ENCODE results near the gene PARP3. TPM values are rescaled to one million over a fixed set of nuclear protein-coding genes. Genes with fewer than 3 reads are reported as not detected.
"Not testable (repeated sequence)": the region's sequence is repeated elsewhere in the genome, so short reads cannot be mapped to it uniquely, and the experiment has no call there.

Gene PARP3
- polyA plus RNA-seq, 2 donors, result 8.2 to 11.8 TPM

DNA sequence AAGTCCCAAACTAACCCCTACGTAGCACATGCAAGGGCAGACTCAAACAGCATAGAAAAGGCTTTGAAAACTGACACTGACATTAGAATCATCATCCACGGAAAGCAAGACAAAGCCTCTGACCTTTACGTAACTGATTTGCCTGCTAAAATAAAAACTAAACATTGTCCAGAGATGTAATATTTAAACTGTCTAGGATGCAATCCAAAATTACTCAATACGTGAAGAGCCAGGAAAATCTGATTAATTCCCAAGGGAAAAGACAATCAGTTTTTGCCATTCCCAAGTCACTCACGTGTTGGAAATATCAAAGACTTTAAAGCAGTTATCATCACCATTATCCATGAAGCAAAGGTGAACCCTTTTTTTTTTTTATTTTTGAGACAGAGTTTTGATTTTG lies 25.7 kb upstream of the PARP3 start:
- Histone ChIP-seq H3K4me1 (ENCODE audit: control insufficient read depth in 2 of 2, insufficient read depth in 2 of 2, low read length in 1 of 2) (no peaks in the 10 kb centered on the region), H3K27ac (ENCODE audit: low read depth in 2 of 2, low read length in 1 of 2) (no peak overlapping the region), H3K4me3 (ENCODE audit: low read depth in 1 of 2, low read length in 2 of 2) (no peak overlapping the region), H3K27me3 (ENCODE audit: control insufficient read depth in 1 of 2, insufficient read depth in 2 of 2, low read length in 2 of 2) (no peaks in the 10 kb centered on the region), H3K9me3 (ENCODE audit: control insufficient read depth in 2 of 2, insufficient read depth in 1 of 2, low read depth in 1 of 2, low read length in 1 of 2) (no peaks in the 10 kb centered on the region), H3K36me3 (ENCODE audit: control insufficient read depth in 2 of 2, insufficient read depth in 2 of 2, low read length in 1 of 2) (no peaks in the 10 kb centered on the region)
- WGBS, 2 donors, result 50 to 53% methylated on average over 5 of the region's 5 CpGs

- Histone ChIP-seq H3K27ac (ENCODE audit: low read depth in 2 of 2, low read length in 1 of 2) (no peak overlapping the region), H3K36me3 (ENCODE audit: control insufficient read depth in 2 of 2, insufficient read depth in 2 of 2, low read length in 1 of 2) (no peaks in the 10 kb centered on the region), H3K27me3 (ENCODE audit: control insufficient read depth in 1 of 2, insufficient read depth in 2 of 2, low read length in 2 of 2) (no peaks in the 10 kb centered on the region), H3K4me3 (ENCODE audit: low read depth in 1 of 2, low read length in 2 of 2) (no peak overlapping the region), H3K4me1 (ENCODE audit: control insufficient read depth in 2 of 2, insufficient read depth in 2 of 2, low read length in 1 of 2) (no peaks in the 10 kb centered on the region), H3K9me3 (ENCODE audit: control insufficient read depth in 2 of 2, insufficient read depth in 1 of 2, low read depth in 1 of 2, low read length in 1 of 2) (no peaks in the 10 kb centered on the region)
- WGBS, 2 donors, result 72 to 77% methylated on average over 11 of the region's 11 CpGs
Measured at GRCh38 chr3:51921081-51921578, 21.0 kb upstream of the PARP3 start.

DNA sequence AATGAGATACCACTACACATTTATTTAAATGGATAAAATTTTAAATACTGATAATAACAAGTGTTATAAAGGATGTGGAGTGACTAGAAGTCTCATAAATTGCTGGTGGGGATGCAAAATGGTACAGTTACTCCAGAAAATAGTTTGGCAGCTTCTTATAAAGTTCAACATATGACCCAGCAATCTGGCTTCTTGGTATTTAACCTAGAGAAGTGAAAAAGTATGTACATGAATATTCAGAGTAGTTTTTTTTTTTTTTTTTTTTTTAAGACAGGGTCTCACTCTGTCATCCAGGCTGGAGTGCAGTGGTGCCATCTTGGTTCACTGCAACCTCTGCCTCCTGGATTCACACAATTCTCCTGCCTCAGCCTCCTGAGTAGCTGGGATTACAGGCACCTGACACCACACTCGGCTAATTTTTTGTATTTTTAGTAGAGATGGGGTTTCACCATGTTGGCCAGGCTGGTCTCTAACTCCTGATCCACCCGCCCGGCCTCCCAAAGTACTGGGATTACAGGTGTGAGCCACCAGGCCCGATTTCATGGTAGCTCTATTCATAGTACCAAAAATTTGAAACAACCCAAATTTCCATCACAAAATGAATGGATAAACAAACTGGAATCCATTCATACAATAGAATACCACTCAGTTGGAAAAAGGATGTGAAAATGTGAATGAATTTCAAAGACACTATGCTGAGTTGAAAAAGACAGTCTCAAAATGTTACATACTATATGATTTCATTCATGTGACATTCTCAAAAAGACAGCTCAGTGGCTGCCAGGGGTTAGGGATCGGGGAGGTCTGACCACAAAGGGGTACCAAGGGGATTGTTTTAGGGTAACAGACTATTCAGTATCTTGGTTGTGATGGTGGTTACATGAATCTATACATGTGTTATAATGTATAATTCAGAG lies 14.8 kb upstream of the PARP3 start:
- Histone ChIP-seq H3K27me3 (ENCODE audit: control insufficient read depth in 1 of 2, insufficient read depth in 2 of 2, low read length in 2 of 2) (no peaks in the 10 kb centered on the region), H3K9me3 (ENCODE audit: control insufficient read depth in 2 of 2, insufficient read depth in 1 of 2, low read depth in 1 of 2, low read length in 1 of 2) (no peaks in the 10 kb centered on the region), H3K4me1 (ENCODE audit: control insufficient read depth in 2 of 2, insufficient read depth in 2 of 2, low read length in 1 of 2) (no peaks in the 10 kb centered on the region), H3K36me3 (ENCODE audit: control insufficient read depth in 2 of 2, insufficient read depth in 2 of 2, low read length in 1 of 2) (no peaks in the 10 kb centered on the region), H3K27ac (ENCODE audit: low read depth in 2 of 2, low read length in 1 of 2) (no peak overlapping the region), H3K4me3 (ENCODE audit: low read depth in 1 of 2, low read length in 2 of 2) (no peak overlapping the region)
- 94 to 98% methylated on average over 5 of the region's 5 CpGs for WGBS, 2 donors

DNA sequence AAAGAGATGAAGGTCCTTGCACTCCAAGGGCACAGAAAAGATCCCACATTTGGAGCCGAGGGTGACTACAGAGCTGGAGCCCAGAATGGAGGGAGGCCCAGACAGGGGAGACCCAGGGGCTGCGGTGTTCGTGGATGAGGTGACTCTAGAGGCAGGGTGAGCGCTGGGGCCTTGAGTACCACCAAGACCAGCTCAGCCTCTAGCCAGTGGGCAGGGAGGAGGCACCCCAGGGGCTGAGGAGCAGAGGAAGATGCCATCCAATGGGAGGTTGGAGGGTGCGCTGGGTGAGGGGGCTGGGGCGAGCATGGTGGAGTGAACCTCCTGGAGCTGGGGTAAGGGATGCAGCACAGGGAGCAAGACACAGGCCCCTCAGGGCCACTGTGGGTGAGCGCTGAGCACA lies 13.7 kb upstream of the PARP3 start:
- peaks cover 0 to 6% of the 10 kb centered on the region in 2 donors for H3K36me3 ChIP-seq (ENCODE audit: control insufficient read depth in 2 of 2, insufficient read depth in 2 of 2, low read length in 1 of 2)
- whole genome bisulfite sequencing, 2 donors, result 95 to 96% methylated on average over 7 of the region's 7 CpGs

DNA sequence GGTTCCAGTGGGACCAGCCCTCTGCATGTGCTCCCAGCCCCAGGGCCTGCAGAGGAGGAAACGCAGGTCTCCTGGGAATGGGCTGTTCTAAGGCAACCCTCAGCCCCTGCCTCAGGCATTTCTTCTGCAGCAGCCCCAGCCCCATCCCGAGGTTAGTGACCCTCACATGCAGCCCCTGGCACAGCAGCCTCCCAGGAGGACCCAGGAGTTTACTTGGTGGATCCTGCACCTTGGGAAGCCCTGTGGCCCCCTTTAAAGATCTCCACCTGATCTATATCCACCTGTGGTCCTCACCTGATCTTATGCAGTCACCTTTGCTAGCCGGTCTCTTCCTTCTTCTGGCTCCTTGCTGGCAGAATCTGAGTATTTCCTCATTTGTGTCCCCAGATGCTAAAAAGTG lies 13.2 kb upstream of the PARP3 start:
- H3K4me3 ChIP-seq (ENCODE audit: low read depth in 1 of 2, low read length in 2 of 2); H3K27ac ChIP-seq (ENCODE audit: low read depth in 2 of 2, low read length in 1 of 2); H3K9me3 ChIP-seq (ENCODE audit: control insufficient read depth in 2 of 2, insufficient read depth in 1 of 2, low read depth in 1 of 2, low read length in 1 of 2); H3K4me1 ChIP-seq (ENCODE audit: control insufficient read depth in 2 of 2, insufficient read depth in 2 of 2, low read length in 1 of 2); H3K27me3 ChIP-seq (ENCODE audit: control insufficient read depth in 1 of 2, insufficient read depth in 2 of 2, low read length in 2 of 2): not testable (repeated sequence)
- H3K36me3 ChIP-seq (ENCODE audit: control insufficient read depth in 2 of 2, insufficient read depth in 2 of 2, low read length in 1 of 2), result peaks cover 4 to 12% of the 10 kb centered on the region in 2 donors
- WGBS, 2 donors, result 80 to 81% methylated on average over 3 of the region's 3 CpGs

More for the DNA sequence above, 13.7 kb upstream of the PARP3 start:
- H3K4me1 ChIP-seq (ENCODE audit: control insufficient read depth in 2 of 2, insufficient read depth in 2 of 2, low read length in 1 of 2), result no peaks in the 10 kb centered on the region
- no peak overlapping the region for H3K4me3 ChIP-seq (ENCODE audit: low read depth in 1 of 2, low read length in 2 of 2)
- H3K9me3 ChIP-seq (ENCODE audit: control insufficient read depth in 2 of 2, insufficient read depth in 1 of 2, low read depth in 1 of 2, low read length in 1 of 2), result no peaks in the 10 kb centered on the region
- no peaks in the 10 kb centered on the region for H3K27me3 ChIP-seq (ENCODE audit: control insufficient read depth in 1 of 2, insufficient read depth in 2 of 2, low read length in 2 of 2)
- H3K27ac ChIP-seq (ENCODE audit: low read depth in 2 of 2, low read length in 1 of 2), result no peak overlapping the region

- H3K27ac ChIP-seq (ENCODE audit: low read depth in 2 of 2, low read length in 1 of 2), result no peak overlapping the region
- peaks cover 5 to 17% of the 10 kb centered on the region in 2 donors for H3K36me3 ChIP-seq (ENCODE audit: control insufficient read depth in 2 of 2, insufficient read depth in 2 of 2, low read length in 1 of 2)
- no peaks in the 10 kb centered on the region for H3K27me3 ChIP-seq (ENCODE audit: control insufficient read depth in 1 of 2, insufficient read depth in 2 of 2, low read length in 2 of 2)
- H3K4me1 ChIP-seq (ENCODE audit: control insufficient read depth in 2 of 2, insufficient read depth in 2 of 2, low read length in 1 of 2), result no peaks in the 10 kb centered on the region
- WGBS, 2 donors, result 73 to 77% methylated on average over 5 of the region's 5 CpGs
- no peaks in the 10 kb centered on the region for H3K9me3 ChIP-seq (ENCODE audit: control insufficient read depth in 2 of 2, insufficient read depth in 1 of 2, low read depth in 1 of 2, low read length in 1 of 2)
- no peak overlapping the region for H3K4me3 ChIP-seq (ENCODE audit: low read depth in 1 of 2, low read length in 2 of 2)
Measured at GRCh38 chr3:51929420-51930003, 12.7 kb upstream of the PARP3 start.

DNA sequence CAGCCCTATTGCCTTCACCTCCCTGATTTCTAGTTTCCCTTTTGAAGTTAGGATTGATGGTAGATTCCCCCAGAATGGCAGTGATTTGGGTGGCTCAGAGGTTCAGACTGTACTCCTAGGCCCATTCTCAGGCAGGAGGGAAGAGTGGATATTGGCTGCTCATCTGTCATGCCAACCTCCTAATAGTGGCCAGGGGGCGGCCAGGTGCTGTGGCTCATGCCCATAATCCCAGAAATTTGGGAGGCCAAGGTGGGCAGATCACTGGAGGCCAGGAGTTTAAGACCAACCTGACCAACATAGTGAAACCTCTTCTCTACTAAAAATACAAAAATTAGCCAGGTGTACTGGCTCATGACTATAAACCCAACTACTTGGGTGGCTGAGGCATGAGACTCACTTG lies 11.7 kb upstream of the PARP3 start:
- H3K36me3 ChIP-seq (ENCODE audit: control insufficient read depth in 2 of 2, insufficient read depth in 2 of 2, low read length in 1 of 2), result peaks cover 10 to 23% of the 10 kb centered on the region in 2 donors
- no peak overlapping the region for H3K4me3 ChIP-seq (ENCODE audit: low read depth in 1 of 2, low read length in 2 of 2)
- H3K4me1 ChIP-seq (ENCODE audit: control insufficient read depth in 2 of 2, insufficient read depth in 2 of 2, low read length in 1 of 2), result no peaks in the 10 kb centered on the region
- H3K27ac ChIP-seq (ENCODE audit: low read depth in 2 of 2, low read length in 1 of 2), result no peak overlapping the region
- 88 to 98% methylated on average over 1 of the region's 1 CpG for WGBS, 2 donors
- no peaks in the 10 kb centered on the region for H3K27me3 ChIP-seq (ENCODE audit: control insufficient read depth in 1 of 2, insufficient read depth in 2 of 2, low read length in 2 of 2)
- no peaks in the 10 kb centered on the region for H3K9me3 ChIP-seq (ENCODE audit: control insufficient read depth in 2 of 2, insufficient read depth in 1 of 2, low read depth in 1 of 2, low read length in 1 of 2)

- Histone ChIP-seq H3K9me3 (ENCODE audit: control insufficient read depth in 2 of 2, insufficient read depth in 1 of 2, low read depth in 1 of 2, low read length in 1 of 2) (no peaks in the 10 kb centered on the region), H3K4me3 (ENCODE audit: low read depth in 1 of 2, low read length in 2 of 2) (no peak overlapping the region), H3K27me3 (ENCODE audit: control insufficient read depth in 1 of 2, insufficient read depth in 2 of 2, low read length in 2 of 2) (no peaks in the 10 kb centered on the region), H3K36me3 (ENCODE audit: control insufficient read depth in 2 of 2, insufficient read depth in 2 of 2, low read length in 1 of 2) (peaks cover 10 to 34% of the 10 kb centered on the region in 2 donors), H3K27ac (ENCODE audit: low read depth in 2 of 2, low read length in 1 of 2) (no peak overlapping the region), H3K4me1 (ENCODE audit: control insufficient read depth in 2 of 2, insufficient read depth in 2 of 2, low read length in 1 of 2) (no peaks in the 10 kb centered on the region)
- 89 to 94% methylated on average over 6 of the region's 6 CpGs for WGBS, 2 donors
Measured at GRCh38 chr3:51931756-51932155, 10.4 kb upstream of the PARP3 start.

DNA sequence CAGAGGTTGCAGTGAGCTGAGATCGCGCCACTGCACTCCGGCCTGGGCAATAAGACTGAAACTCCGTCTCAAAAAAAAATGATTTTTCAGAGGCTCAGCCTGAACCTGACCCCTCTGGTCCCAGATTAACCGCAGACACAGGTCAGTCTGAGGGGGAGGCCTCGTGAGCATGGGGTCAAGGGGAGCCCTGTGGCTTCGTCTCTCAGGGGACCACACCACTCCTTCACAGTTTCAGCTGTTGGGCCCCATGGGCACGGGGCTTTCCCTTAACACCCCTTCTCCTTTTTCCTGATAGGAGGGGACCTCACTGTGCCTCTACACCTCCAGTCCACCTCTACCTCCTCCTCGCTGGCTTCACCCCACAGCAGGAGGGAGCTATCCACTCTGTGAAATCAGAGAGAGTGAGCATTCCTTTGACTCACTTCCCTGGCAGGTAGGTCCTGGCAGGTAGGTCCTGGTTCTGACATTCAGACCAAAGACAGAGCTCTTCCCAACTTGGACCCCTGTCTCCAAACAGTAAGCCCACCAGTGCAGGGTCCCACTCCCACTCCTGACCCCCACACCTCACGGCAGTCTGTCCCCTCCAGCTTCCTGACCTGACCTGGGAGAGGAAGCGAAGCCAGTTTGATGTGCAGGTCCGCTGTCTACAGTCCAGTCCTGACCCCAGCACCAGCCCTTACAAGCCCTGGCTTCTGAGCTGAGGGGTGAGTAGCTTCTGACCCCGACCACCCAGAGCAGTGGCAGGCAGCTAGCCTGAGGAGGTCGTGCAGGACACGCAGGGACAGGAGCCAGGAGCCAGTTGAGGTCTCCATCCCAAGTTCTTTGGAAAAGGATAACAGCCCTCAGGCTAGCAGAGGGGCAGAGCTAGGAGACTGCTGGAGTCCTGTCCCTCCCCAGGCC lies 9.4 kb upstream of the PARP3 start:
- H3K9me3 ChIP-seq (ENCODE audit: control insufficient read depth in 2 of 2, insufficient read depth in 1 of 2, low read depth in 1 of 2, low read length in 1 of 2), result no peaks in the 10 kb centered on the region
- no peaks in the 10 kb centered on the region for H3K27me3 ChIP-seq (ENCODE audit: control insufficient read depth in 1 of 2, insufficient read depth in 2 of 2, low read length in 2 of 2)
- no peak overlapping the region for H3K4me3 ChIP-seq (ENCODE audit: low read depth in 1 of 2, low read length in 2 of 2)
- WGBS, 2 donors, result 95 to 98% methylated on average over 15 of the region's 15 CpGs
- H3K36me3 ChIP-seq (ENCODE audit: control insufficient read depth in 2 of 2, insufficient read depth in 2 of 2, low read length in 1 of 2), result peaks cover 13 to 44% of the 10 kb centered on the region in 2 donors
- no peaks in the 10 kb centered on the region for H3K4me1 ChIP-seq (ENCODE audit: control insufficient read depth in 2 of 2, insufficient read depth in 2 of 2, low read length in 1 of 2)
- H3K27ac ChIP-seq (ENCODE audit: low read depth in 2 of 2, low read length in 1 of 2), result no peak overlapping the region

All from esophagus (tissue), 2 donors.